ENCODE measurements around the gene CPLX1.

CPLX1 gene

GRCh38 chr4:849478-850175 is 23.7 kb upstream of the CPLX1 start:
- in situ Hi-C loops (cut with HindIII; ENCODE audit: low pct_ligation_motif_present, low sequenced_read_pairs) = no loop called here
- H3K27ac ChIP-seq = no peak overlapping the region
- no peak for TF ChIP-seq CTCF (IDR thresholded peaks at IDR 0.05; ENCODE audit: low read depth, low read length, missing control alignments)
- H3K27me3 ChIP-seq (replicated peaks) = no peaks in the 10 kb centered on the region
- H3K4me3 ChIP-seq (ENCODE audit: low read depth, low read length) = no peak overlapping the region
- H3K36me3 ChIP-seq (replicated peaks) = peaks cover 27% of the 10 kb centered on the region
- DNase-seq = no peak

- DNase-seq = no peak
Measured at GRCh38 chr4:848803-849477, 23.0 kb upstream of the CPLX1 start.

GRCh38 chr4:848307-848691 is 22.4 kb upstream of the CPLX1 start:
- H3K4me3 ChIP-seq (ENCODE audit: low read depth, low read length) = no peak overlapping the region
- H3K36me3 ChIP-seq (replicated peaks) = peaks cover 21% of the 10 kb centered on the region
- no peaks in the 10 kb centered on the region for H3K27me3 ChIP-seq (replicated peaks)
- no peak for DNase-seq
- no peak for TF ChIP-seq CTCF (IDR thresholded peaks at IDR 0.05; ENCODE audit: low read depth, low read length, missing control alignments)
- in situ Hi-C loops (cut with HindIII; ENCODE audit: low pct_ligation_motif_present, low sequenced_read_pairs) = no loop called here
- no peak overlapping the region for H3K27ac ChIP-seq

More at GRCh38 chr4:848803-849477, 23.0 kb upstream of the CPLX1 start:
- Histone ChIP-seq H3K36me3 (replicated peaks) (peaks cover 21% of the 10 kb centered on the region), H3K27ac (no peak overlapping the region), H3K4me3 (ENCODE audit: low read depth, low read length) (no peak overlapping the region), H3K27me3 (replicated peaks) (no peaks in the 10 kb centered on the region)
- no peak for TF ChIP-seq CTCF (IDR thresholded peaks at IDR 0.05; ENCODE audit: low read depth, low read length, missing control alignments)
- in situ Hi-C loops (cut with HindIII; ENCODE audit: low pct_ligation_motif_present, low sequenced_read_pairs) = no loop called here

- Histone ChIP-seq H3K36me3 (replicated peaks) (peaks cover 11% of the 10 kb centered on the region), H3K27ac (no peak overlapping the region), H3K27me3 (replicated peaks) (no peaks in the 10 kb centered on the region), H3K4me3 (ENCODE audit: low read depth, low read length) (no peak overlapping the region)
- in situ Hi-C loops (cut with HindIII; ENCODE audit: low pct_ligation_motif_present, low sequenced_read_pairs) = no loop called here
- TF ChIP-seq CTCF (IDR thresholded peaks at IDR 0.05; ENCODE audit: low read depth, low read length, missing control alignments) = no peak
- DNase-seq = no peak
Measured at GRCh38 chr4:845836-846251, 19.9 kb upstream of the CPLX1 start.

GRCh38 chr4:845233-845835 is 19.4 kb upstream of the CPLX1 start:
- in situ Hi-C loops (cut with HindIII; ENCODE audit: low pct_ligation_motif_present, low sequenced_read_pairs) = no loop called here
- no peak for DNase-seq
- H3K27me3 ChIP-seq (replicated peaks) = no peaks in the 10 kb centered on the region
- H3K27ac ChIP-seq = no peak overlapping the region
- no peak for TF ChIP-seq CTCF (IDR thresholded peaks at IDR 0.05; ENCODE audit: low read depth, low read length, missing control alignments)
- H3K4me3 ChIP-seq (ENCODE audit: low read depth, low read length) = no peak overlapping the region
- peaks cover 9% of the 10 kb centered on the region for H3K36me3 ChIP-seq (replicated peaks)

All from brain microvascular endothelial cell (primary cell).